Neuronal stem cell (in vitro differentiated cells): ENCODE results near the gene FOXN3.

Experiments
- DNase-seq: peaks from one replicate; pipeline ENCODE4 v3.0.0-alpha.2; 2013; ENCODE audit warnings: low spot score
- H2AFZ ChIP-seq: one replicate; pipeline ENCODE4 v1.6.1; 2013; ENCODE audit warnings: mild to moderate bottlenecking, low read length, inconsistent platforms
- H2AK5ac ChIP-seq: 2 replicates; pipeline ENCODE4 v1.6.1; 2013; ENCODE audit warnings: low read depth, mild to moderate bottlenecking, inconsistent platforms, low read length, moderate library complexity, mixed read lengths
- H2BK120ac ChIP-seq: 2 replicates; pipeline ENCODE4 v1.6.1; 2013; ENCODE audit warnings: low read depth, mild to moderate bottlenecking, inconsistent platforms, low read length, moderate library complexity, mixed read lengths
- H2BK12ac ChIP-seq: one replicate; pipeline ENCODE4 v1.6.1; 2013; ENCODE audit warnings: low read length, inconsistent platforms
- H2BK15ac ChIP-seq: 2 replicates; pipeline ENCODE4 v1.6.1; 2013; ENCODE audit warnings: mild to moderate bottlenecking, low read length, inconsistent platforms, mixed read lengths
- H2BK5ac ChIP-seq: one replicate; pipeline ENCODE4 v1.6.1; 2013; ENCODE audit warnings: inconsistent platforms, mild to moderate bottlenecking, low read length, moderate library complexity
- H3K14ac ChIP-seq: one replicate; pipeline ENCODE4 v1.6.1; 2013; ENCODE audit warnings: low read length, inconsistent platforms
- H3K18ac ChIP-seq: 2 replicates; pipeline ENCODE4 v1.6.1; 2013; ENCODE audit warnings: low read length, inconsistent platforms
- H3K23ac ChIP-seq: 2 replicates; pipeline ENCODE4 v1.6.1; 2013; ENCODE audit warnings: low read depth, mild to moderate bottlenecking, mixed read lengths, low read length, inconsistent platforms; ENCODE audit not compliant: poor library complexity
- H3K27ac ChIP-seq: replicated peaks from 3 replicates; pipeline ENCODE4 v1.5.1; 2013; ENCODE audit warnings: low read length, inconsistent platforms
- H3K27me3 ChIP-seq, 3 experiments: 2 replicates each; pipeline ENCODE4 v1.6.1; 2013; ENCODE audit warnings: low read length in 3 of 3, mild to moderate bottlenecking in 2 of 3, inconsistent platforms in 1 of 3, low read depth in 1 of 3, mixed read lengths in 1 of 3, moderate library complexity in 1 of 3; ENCODE audit not compliant: control insufficient read depth in 3 of 3, insufficient read depth in 3 of 3
- H3K36me3 ChIP-seq, 2 donors: replicated peaks in 1 of 2; 2 replicates each; pipeline ENCODE4 v1.6.1; 2013; ENCODE audit warnings: low read length in 2 of 2; ENCODE audit not compliant: control insufficient read depth in 2 of 2, insufficient read depth in 2 of 2
- H3K4ac ChIP-seq: 2 replicates; pipeline ENCODE4 v1.6.1; 2013; ENCODE audit warnings: inconsistent platforms, mild to moderate bottlenecking, low read length, moderate library complexity
- H3K4me1 ChIP-seq, 2 donors: 1 replicate in 1 of 2; 2 replicates in 1 of 2; pipeline ENCODE4 v1.6.1; 2013; ENCODE audit warnings: low read length in 2 of 2, low read depth in 1 of 2; ENCODE audit not compliant: control insufficient read depth in 2 of 2, insufficient read depth in 1 of 2
- H3K4me2 ChIP-seq: one replicate; pipeline ENCODE4 v1.6.1; 2013; ENCODE audit warnings: mild to moderate bottlenecking, low read length, inconsistent platforms; ENCODE audit not compliant: insufficient read depth, poor library complexity, severe bottlenecking
- H3K4me3 ChIP-seq, 2 donors: 2 replicates each; pipeline ENCODE4 v1.5.1; 2013; ENCODE audit warnings: low read length in 2 of 2, mild to moderate bottlenecking in 2 of 2, inconsistent platforms in 1 of 2, moderate library complexity in 1 of 2
- H3K79me1 ChIP-seq: one replicate; pipeline ENCODE4 v1.6.1; 2013; ENCODE audit warnings: low read depth, mild to moderate bottlenecking, inconsistent platforms, low read length, moderate library complexity
- H3K9ac ChIP-seq: one replicate; pipeline ENCODE4 v1.6.1; 2013; ENCODE audit warnings: mild to moderate bottlenecking, low read depth, low read length, inconsistent platforms; ENCODE audit not compliant: poor library complexity
- H3K9me3 ChIP-seq, 2 donors: replicated peaks in 1 of 2; 2 replicates each; pipeline versions ENCODE3 to v1.6.1; 2013; ENCODE audit warnings: low read length in 2 of 2, mild to moderate bottlenecking in 2 of 2, inconsistent platforms in 1 of 2, low read depth in 1 of 2, mixed read lengths in 1 of 2, moderate library complexity in 1 of 2; ENCODE audit not compliant: control insufficient read depth in 2 of 2, insufficient read depth in 1 of 2
- H4K8ac ChIP-seq: one replicate; pipeline ENCODE4 v1.6.1; 2013; ENCODE audit warnings: low read depth, mild to moderate bottlenecking, inconsistent platforms, low read length, moderate library complexity
- H4K91ac ChIP-seq: one replicate; pipeline ENCODE4 v1.6.1; 2013; ENCODE audit warnings: low read length, low read depth, mild to moderate bottlenecking, inconsistent platforms; ENCODE audit not compliant: poor library complexity
- WGBS, 2 donors: extraction: QIAGEN DNeasy Blood & Tissue Kit; methylation state at CpG; one replicate each; pipeline ENCODE4 v1.1.7; 2013; ENCODE audit warnings: missing lambda C conversion rate in 2 of 2, mixed read lengths in 1 of 2; ENCODE audit not compliant: insufficient read length in 2 of 2, insufficient replicate concordance in 1 of 2; ENCODE audit errors: extremely low coverage in 2 of 2; 5-methylcytosine and 5-hydroxymethylcytosine counted together

The FOXN3 gene

GRCh38 chr14:89370781-89371180, 46.3 kb downstream of the FOXN3 start:
- H2AFZ ChIP-seq: no peak overlapping the region
- H4K8ac ChIP-seq: no peak overlapping the region
- H3K23ac ChIP-seq: no peak overlapping the region
- H3K27me3 ChIP-seq: no peaks in the 10 kb centered on the region
- H2BK5ac ChIP-seq: no peak overlapping the region
- H2BK12ac ChIP-seq: no peak overlapping the region
- no peak overlapping the region for H3K4me3 ChIP-seq
- H3K14ac ChIP-seq: no peak overlapping the region
- no CpG with 5 or more reads among the region's 7 CpGs for WGBS, 2 donors
- DNase-seq: no peak
- no peak overlapping the region for H2AK5ac ChIP-seq
- H3K9ac ChIP-seq: no peak overlapping the region
- H3K27ac ChIP-seq: no peak overlapping the region
- no peak overlapping the region for H3K18ac ChIP-seq
- no peaks in the 10 kb centered on the region for H3K4me1 ChIP-seq
- H3K4me2 ChIP-seq: no peak overlapping the region
- H3K36me3 ChIP-seq: no peaks in the 10 kb centered on the region
- peaks cover 0 to 6% of the 10 kb centered on the region in 2 donors for H3K9me3 ChIP-seq
- no peak overlapping the region for H2BK120ac ChIP-seq
- H4K91ac ChIP-seq: no peak overlapping the region
- no peak overlapping the region for H3K4ac ChIP-seq
- no peaks in the 10 kb centered on the region for H3K79me1 ChIP-seq
- no peak overlapping the region for H2BK15ac ChIP-seq

- Histone ChIP-seq H4K8ac (no peak overlapping the region), H2BK12ac (no peak overlapping the region), H2AFZ (no peak overlapping the region), H3K4me1 (no peaks in the 10 kb centered on the region), H2BK15ac (no peak overlapping the region), H3K14ac (no peak overlapping the region), H2BK120ac (no peak overlapping the region), H3K79me1 (no peaks in the 10 kb centered on the region), H3K4ac (no peak overlapping the region), H2AK5ac (no peak overlapping the region), H3K4me2 (no peak overlapping the region), H3K9me3 (peaks cover 0 to 6% of the 10 kb centered on the region in 2 donors), H3K4me3 (no peak overlapping the region), H3K36me3 (no peaks in the 10 kb centered on the region), H3K18ac (no peak overlapping the region), H3K23ac (no peak overlapping the region), H3K27ac (no peak overlapping the region), H3K9ac (no peak overlapping the region), H4K91ac (no peak overlapping the region), H3K27me3 (no peaks in the 10 kb centered on the region), H2BK5ac (no peak overlapping the region)
- DNase-seq: no peak
- no CpG with 5 or more reads among the region's 4 CpGs for WGBS, 2 donors
Observed at GRCh38 chr14:89370381-89370780, 46.7 kb downstream of the FOXN3 start.

- no peak for DNase-seq
- H3K27ac ChIP-seq: no peak overlapping the region
- H3K36me3 ChIP-seq: no peaks in the 10 kb centered on the region
- H3K4ac ChIP-seq: no peak overlapping the region
- H2BK5ac ChIP-seq: no peak overlapping the region
- H3K79me1 ChIP-seq: no peaks in the 10 kb centered on the region
- no peak overlapping the region for H4K91ac ChIP-seq
- no peak overlapping the region for H2BK15ac ChIP-seq
- no peak overlapping the region for H3K23ac ChIP-seq
- WGBS, 2 donors: no CpG with 5 or more reads among the region's 4 CpGs
- no peak overlapping the region for H2BK12ac ChIP-seq
- no peak overlapping the region for H3K4me2 ChIP-seq
- H4K8ac ChIP-seq: no peak overlapping the region
- H2AK5ac ChIP-seq: no peak overlapping the region
- no peak overlapping the region for H2BK120ac ChIP-seq
- H3K27me3 ChIP-seq: no peaks in the 10 kb centered on the region
- H3K18ac ChIP-seq: no peak overlapping the region
- H3K14ac ChIP-seq: no peak overlapping the region
- peaks cover 0 to 5% of the 10 kb centered on the region in 2 donors for H3K9me3 ChIP-seq
- no peak overlapping the region for H3K9ac ChIP-seq
- no peak overlapping the region for H2AFZ ChIP-seq
- peaks cover 0 to 3% of the 10 kb centered on the region in 2 donors for H3K4me1 ChIP-seq
- H3K4me3 ChIP-seq: no peak overlapping the region
Observed at GRCh38 chr14:89369656-89370055, 47.4 kb downstream of the FOXN3 start.

GRCh38 chr14:89368490-89369477, 48.2 kb downstream of the FOXN3 start:
- Histone ChIP-seq H3K4me2 (no peak overlapping the region), H2BK5ac (no peak overlapping the region), H2BK12ac (no peak overlapping the region), H3K79me1 (no peaks in the 10 kb centered on the region), H2BK15ac (no peak overlapping the region), H3K14ac (no peak overlapping the region), H3K36me3 (no peaks in the 10 kb centered on the region), H3K4ac (no peak overlapping the region), H4K8ac (no peak overlapping the region), H3K18ac (no peak overlapping the region), H3K27ac (no peak overlapping the region), H2AFZ (no peak overlapping the region), H3K27me3 (no peaks in the 10 kb centered on the region), H2AK5ac (no peak overlapping the region), H3K4me3 (no peak overlapping the region), H3K9me3 (no peaks in the 10 kb centered on the region), H3K9ac (no peak overlapping the region), H2BK120ac (no peak overlapping the region), H4K91ac (no peak overlapping the region), H3K4me1 (peaks cover 0 to 3% of the 10 kb centered on the region in 2 donors), H3K23ac (no peak overlapping the region)
- no peak for DNase-seq
- WGBS, 2 donors: no CpG with 5 or more reads among the region's 12 CpGs
